Dedifferentiated amniotic fluid mesenchymal stem cell (primary cell): ENCODE results near the gene TMEM45A.
"Not testable (repeated sequence)": the region's sequence is repeated elsewhere in the genome, so short reads cannot be mapped to it uniquely, and the experiment has no call there.

ENCODE experiments used
- DNase-seq: peaks from one replicate; pipeline ENCODE4 v3.0.0-alpha.2; 2016; ENCODE audit errors: extremely low spot score

The TMEM45A gene, protein sequence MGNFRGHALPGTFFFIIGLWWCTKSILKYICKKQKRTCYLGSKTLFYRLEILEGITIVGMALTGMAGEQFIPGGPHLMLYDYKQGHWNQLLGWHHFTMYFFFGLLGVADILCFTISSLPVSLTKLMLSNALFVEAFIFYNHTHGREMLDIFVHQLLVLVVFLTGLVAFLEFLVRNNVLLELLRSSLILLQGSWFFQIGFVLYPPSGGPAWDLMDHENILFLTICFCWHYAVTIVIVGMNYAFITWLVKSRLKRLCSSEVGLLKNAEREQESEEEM

GRCh38 chr3:100492059-100493006, at the start of gene TMEM45A:
TMEM45A (plus strand) TSS chr3:100492619; CDS start chr3:100555212, 62,593 bp downstream.
- peak; percentile 95 for DNase-seq

GRCh38 chr3:100443690-100444089, 48.7 kb upstream of the TMEM45A start:
- no peak for DNase-seq

DNA sequence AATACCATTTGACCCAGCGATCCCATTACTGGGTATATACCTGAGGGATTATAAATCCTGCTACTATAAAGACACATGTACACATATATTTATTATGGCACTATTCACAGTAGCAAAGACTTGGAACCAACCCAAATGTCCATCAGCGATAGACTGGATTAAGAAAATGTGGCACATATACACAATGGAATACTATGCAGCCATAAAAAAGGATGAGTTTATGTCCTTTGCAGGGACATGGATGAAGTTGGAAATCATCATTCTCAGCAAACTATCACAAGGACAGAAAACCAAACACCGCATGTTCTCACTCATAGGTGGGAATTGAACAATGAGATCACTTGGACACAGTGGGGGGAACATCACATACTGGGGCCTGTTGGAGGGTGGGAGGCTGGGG, 45.4 kb upstream of the TMEM45A start:
- DNase-seq = not testable (repeated sequence)

DNA sequence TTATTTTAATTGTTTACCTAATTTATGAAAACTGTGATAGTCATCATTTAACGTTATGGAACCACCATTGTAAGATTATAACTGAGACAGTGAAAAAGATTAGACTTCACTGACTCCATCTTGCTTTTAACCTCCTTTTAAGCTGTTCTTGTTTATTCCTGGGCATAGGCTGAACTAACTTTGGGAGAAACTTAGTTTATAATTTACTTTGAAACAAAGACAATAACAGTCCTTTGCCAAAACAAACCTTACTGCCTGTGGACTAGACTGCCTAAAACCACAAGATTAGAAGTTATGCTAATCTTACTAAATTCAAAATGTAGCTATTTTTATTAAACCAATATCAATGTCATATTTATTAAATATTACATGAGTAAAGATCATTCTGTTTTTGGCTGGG, 44.3 kb upstream of the TMEM45A start:
- no peak for DNase-seq

DNA sequence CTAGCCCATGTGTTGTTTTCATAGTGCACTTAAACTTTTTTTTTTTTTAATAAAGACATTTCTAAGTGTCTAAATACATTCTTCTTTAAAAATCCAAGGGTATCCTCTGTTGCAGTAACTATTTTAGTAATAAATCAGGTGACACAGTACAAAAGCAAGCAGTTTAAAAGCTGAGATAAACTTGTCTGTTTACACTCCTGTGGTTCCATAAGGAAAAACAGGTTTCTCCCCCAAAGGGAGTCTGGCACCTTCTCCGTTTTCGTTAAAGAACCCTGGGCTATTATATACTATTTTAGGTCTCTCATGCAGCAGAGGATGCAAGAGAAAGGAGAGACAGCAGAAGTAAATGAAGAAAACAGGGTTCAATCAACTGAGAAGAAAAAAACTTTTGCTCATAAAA, 43.2 kb upstream of the TMEM45A start:
- no peak for DNase-seq

DNA sequence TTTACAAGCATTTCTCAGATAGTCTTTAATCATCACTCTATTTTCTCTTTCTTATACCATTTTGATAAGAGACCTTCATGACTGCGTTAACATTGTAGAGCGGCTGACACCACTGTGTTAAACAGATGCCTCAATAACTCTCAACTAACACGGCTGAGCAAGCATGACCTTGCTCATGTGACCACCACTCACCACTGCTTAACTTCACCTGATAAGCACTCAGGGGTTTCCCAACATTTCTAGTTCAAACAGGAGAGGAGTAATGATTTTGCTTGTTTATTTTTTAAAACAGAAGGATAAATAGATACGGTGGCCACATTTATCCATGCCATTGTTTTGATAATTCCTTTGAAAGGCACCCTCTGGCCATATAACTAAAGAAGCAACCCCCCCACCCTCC, 37.7 kb upstream of the TMEM45A start:
- DNase-seq = no peak

DNA sequence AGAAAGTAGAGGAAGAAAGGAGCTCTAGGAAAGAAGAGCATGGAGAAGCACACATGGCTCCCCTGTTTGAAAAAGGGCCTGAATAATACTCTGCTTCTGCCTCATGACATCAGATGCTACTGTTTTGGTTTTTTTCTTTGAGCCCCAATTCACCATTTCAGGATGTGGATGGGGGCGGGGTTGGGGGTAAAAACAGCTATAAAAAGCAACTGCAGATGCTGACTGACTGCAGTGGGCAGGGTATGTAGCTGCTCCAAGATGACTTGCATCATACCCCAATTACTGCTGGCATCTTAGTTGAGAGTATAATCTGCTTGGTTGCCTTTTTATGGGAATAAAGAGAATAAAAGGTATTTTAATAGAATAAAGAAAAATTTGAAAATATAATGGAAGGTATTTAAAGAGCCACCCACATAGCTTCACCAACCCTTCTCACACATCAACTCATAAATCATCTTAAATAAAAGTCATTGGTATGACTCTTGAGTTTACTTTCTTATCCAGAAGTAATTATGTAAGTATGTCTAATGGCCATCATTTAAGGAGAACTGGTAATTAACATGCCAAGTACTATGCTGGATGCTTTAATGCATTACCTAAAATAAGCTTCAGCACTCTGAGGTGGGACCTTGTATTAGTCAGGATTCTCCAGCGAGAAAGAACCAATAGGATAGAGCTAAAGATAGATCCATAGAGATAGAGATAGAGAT, 36.4 kb upstream of the TMEM45A start:
- no peak for DNase-seq

DNA sequence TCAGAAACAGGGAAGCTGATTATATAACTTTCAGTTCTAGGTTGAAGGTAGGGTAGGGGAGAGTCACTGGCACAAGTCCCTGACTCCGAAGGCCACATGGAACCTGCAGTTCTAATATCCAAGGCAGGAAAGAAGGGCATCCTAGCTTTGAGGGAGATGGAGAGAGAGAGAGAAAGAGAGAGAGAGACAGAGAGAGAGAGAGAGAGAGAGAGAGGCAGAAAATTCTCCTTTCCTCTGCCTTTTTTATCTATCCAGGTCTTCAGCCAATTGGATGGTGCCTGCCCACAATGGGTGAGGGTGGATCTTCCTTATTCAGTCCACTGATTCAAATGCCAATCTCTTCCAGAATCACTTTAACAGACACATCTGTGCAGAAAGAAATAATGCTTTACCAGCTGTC, 35.7 kb upstream of the TMEM45A start:
- no peak for DNase-seq

DNA sequence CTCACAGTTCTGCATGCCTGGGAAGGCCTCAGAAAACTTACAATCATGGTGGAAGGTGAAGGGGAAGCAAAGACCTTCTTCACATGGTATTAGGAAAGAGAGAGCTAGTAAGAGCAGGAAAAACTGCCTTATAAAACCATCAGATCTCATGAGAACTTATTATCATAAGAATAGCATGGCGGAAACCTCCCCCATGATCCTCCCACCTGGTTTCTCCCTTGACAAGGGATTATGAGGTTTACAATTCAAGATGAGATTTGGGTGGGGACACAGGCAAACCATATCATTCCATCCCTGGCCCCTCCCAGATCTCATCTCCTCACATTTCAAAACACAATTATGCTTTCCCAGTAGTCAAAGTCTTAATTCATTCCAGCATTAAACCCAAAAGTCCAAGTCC, 34.6 kb upstream of the TMEM45A start:
- DNase-seq = no peak

DNA sequence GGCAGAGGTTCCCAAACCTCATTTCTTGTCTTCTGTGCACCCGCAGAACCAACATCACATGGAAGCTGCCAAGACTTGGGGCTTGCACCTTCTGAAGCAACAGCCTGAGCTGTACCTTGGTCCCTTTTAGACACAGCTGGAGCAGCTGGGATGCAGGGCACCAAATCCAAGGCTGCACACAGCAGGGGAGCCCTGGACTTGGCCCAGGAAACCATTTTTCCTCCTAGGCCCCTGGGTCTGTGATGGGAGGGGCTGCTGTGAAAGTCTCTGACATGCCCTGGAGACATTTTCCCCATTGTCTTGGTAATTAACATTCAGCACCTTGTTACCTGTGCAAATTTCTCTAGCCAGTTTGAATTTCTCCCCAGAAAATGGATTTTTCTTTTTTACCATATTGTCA, 33.6 kb upstream of the TMEM45A start:
- DNase-seq = no peak

GRCh38 chr3:100463002-100463401, 29.4 kb upstream of the TMEM45A start:
- peak; percentile 74 for DNase-seq

- DNase-seq = no peak
Observed at GRCh38 chr3:100463646-100464155, 28.7 kb upstream of the TMEM45A start.

DNA sequence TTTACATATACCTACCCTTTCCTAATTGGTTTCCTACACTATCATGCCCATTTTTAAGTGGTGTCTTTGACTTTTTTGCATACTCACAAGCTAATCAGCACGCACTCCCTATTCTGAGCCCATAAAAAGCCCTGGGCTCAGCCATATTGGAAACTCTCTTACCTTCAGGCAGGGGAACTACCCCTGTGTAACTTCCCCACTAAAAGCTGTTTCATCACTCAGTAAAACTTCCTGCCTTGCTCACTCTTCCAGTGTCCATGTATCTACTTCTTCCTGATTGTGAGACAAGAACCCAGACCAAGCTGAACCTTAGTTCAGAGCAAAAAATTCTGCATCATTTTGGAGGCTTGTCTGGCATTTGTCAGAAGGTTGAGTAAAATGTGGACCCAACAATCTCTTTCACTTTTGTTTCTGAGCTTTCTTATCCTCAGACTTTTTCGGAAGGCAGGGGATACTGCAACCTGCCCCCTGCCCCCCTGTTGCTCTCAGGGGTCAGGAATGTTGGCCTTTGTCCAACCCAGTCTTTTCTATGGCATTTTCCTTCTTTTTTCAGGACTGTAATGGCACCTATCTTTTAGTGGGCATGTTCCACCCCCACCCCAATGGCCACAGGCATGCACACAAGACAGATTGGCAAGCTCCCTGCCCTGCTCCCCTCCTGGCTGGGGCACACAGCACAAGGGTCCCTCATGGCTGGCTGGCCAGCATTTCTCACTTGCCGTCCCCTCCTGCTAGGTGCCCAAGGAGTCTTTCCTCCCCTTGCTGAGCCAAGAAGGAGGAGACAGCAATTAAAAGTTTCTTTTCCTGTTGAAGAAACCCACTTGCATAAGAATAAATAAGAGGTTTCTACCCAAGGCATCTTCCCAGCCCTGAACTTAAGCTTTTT, 26.3 kb upstream of the TMEM45A start:
- no peak for DNase-seq

DNA sequence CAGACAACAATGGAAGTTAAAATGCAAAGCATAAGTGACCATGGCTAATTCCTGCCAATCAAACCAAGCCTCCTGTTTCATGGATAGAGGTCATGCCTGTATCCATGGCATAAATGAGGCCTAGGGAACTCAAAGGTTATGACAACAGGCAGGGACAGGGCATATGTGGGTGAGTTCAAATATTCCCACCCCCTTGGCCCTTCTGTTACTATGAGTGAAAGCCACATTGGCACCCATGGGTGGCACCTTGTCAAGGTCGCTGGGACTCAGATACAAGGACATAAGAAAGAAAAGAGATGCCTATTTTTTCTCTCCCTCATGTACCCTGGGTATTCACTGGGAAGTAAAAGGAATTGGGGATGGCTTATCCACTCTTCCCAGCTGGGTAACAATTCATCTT, 25.3 kb upstream of the TMEM45A start:
- DNase-seq = no peak

DNA sequence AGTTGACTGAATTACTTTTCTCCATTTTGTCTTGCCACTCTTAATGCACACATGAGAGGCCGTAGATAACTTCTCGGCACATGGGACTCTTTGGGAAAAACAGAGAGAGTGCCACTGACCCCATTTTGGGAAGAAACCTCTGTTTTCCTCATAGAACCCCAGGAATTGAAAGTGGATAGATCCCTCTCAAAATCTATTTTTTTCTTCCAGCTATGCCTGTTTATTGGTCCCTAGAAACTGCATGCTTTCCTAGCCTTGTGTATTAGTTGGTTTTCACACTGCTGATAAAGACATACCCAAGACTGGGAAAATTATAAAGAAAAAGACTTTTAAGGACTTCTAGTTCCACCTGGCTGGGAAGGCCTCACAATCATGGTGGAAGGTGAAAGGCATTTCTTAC, 23.7 kb upstream of the TMEM45A start:
- no peak for DNase-seq

DNA sequence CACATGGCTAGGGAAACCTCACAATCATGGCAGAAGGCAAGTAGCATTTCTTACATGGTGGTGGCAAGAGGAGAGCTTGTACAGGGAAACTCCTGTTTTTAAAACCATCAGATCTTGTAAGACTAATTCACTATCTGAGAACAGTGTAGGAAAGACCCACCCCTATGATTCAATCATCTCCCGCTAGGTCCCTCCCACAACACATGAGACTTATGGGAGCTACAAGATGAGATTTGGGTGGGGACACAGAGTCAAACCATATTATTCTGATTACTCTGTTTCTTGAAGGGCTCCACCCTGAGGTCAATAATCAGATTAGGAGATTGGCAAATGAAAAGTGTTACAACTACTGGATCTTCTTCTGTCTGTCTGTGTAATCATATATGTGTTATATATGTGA, 21.5 kb upstream of the TMEM45A start:
- no peak for DNase-seq

DNA sequence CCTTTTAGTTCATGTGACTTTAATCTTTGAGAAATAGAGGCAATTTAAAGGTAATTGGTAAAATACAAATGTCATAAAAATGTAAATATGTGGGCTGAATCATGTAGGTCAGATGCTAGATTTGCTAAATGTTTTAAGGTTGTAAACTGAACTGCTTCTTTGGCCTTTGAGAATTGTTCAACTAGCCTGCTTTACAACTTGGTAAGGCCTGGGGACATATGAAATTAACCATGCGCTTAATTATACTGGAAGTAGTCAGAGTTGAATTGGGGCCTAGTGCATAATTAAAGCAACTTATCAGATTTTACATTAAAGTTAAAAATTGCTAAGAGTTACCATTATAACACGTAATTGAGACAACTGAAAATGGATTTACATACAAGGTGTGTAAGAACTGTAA, 21.0 kb upstream of the TMEM45A start:
- DNase-seq = no peak

DNA sequence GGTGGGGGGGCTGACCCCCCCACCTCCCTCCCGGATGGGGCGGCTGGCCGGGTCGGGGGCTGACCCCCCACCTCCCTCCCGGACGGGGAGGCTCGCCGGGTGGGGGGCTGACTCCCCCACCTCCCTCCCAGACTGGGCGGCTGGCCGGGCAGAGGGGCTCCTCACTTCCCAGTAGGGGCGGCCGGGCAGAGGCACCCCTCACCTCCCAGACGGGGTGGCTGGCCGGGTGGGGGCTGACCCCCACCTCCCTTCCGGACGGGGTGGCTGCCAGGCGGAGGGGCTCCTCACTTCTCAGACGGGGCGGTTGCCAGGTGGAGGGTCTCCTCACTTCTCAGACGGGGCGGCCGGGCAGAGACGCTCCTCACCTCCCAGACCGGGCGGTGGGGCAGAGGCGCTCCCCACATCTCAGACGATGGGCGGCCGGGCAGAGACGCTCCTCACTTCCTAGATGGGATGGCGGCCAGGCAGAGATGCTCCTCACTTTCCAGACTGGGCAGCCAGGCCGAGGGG, 14.5 kb upstream of the TMEM45A start:
- not testable (repeated sequence) for DNase-seq

DNA sequence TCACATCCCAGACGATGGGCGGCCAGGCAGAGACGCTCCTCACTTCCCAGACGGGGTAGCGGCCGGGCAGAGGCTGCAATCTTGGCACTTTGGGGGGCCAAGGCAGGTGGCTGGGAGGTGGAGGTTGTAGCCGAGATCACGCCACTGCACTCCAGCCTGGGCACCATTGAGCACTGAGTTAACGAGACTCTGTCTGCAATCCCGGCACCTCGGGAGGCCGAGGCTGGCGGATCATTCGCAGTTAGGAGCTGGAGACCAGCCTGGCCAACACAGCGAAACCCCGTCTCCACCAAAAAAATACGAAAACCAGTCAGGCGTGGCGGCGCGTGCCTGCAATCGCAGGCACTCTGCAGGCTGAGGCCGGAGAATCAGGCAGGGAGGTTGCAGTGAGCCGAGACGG, 13.9 kb upstream of the TMEM45A start:
- DNase-seq = not testable (repeated sequence)

- DNase-seq = no peak
Observed at GRCh38 chr3:100480081-100480480, 12.3 kb upstream of the TMEM45A start.

GRCh38 chr3:100482176-100482575, 10.2 kb upstream of the TMEM45A start:
- DNase-seq = no peak
